HEK293 (cell line): ENCODE data around the gene SNX8.

Experiments
- CTCF ChIA-PET: fragments of 350-600 bp; formaldehyde crosslinking; extraction: SDS; loops from one replicate; lab custom pipeline; 2021; ENCODE audit warnings: antibody characterized with exemption; lab: Yijun Ruan, JAX
- POLR2A ChIA-PET: fragments of 300-600 bp; formaldehyde crosslinking; extraction: SDS; loops from one replicate; lab custom pipeline; 2020; ENCODE audit warnings: antibody characterized with exemption, inconsistent platforms; lab: Yijun Ruan, JAX
- H3K27ac ChIP-seq: fragments of 200-500 bp; sonication (Bioruptor generic); 2 replicates; pipeline ENCODE4 v1.5.1; 2014; ENCODE audit warnings: low read depth, low read length, control low read depth, inconsistent platforms; ENCODE audit errors: extremely low read depth
- H3K36me3 ChIP-seq, 2 experiments: fragments of 200-500 bp in 1 of 2; sonication (Bioruptor generic) in 1 of 2; 1 replicate in 1 of 2; 2 replicates in 1 of 2; pipeline ENCODE4 v1.5.1; 2014 to 2017; ENCODE audit warnings: inconsistent platforms in 2 of 2, low read length in 2 of 2; ENCODE audit not compliant: control insufficient read depth in 2 of 2, insufficient read depth in 1 of 2
- H3K4me1 ChIP-seq: fragments of 200-500 bp; sonication (Bioruptor generic); 2 replicates; pipeline ENCODE4 v1.5.1; 2014; ENCODE audit warnings: mild to moderate bottlenecking, low read length, inconsistent platforms; ENCODE audit not compliant: control insufficient read depth, insufficient read depth
- H3K4me3 ChIP-seq: 2 replicates; pipeline ENCODE4 v1.5.1; 2011; ENCODE audit warnings: low read depth, mild to moderate bottlenecking, control low read depth, low read length, moderate library complexity
- H3K9me3 ChIP-seq: fragments of 200-500 bp; sonication (Bioruptor generic); 2 replicates; pipeline ENCODE4 v1.5.1; 2014; ENCODE audit warnings: low read depth, low read length, inconsistent platforms; ENCODE audit not compliant: control insufficient read depth, insufficient read depth
- EGR2 ChIP-seq: fragments of 450-650 bp; formaldehyde crosslinking; IDR thresholded peaks from 2 replicates; pipeline ENCODE4 v1.5.1; 2016; ENCODE audit warnings: low read depth, missing biosample characterization, missing genetic modification characterization
- KLF10 ChIP-seq: fragments of 450-650 bp; IDR thresholded peaks from 2 replicates; pipeline ENCODE4 v1.5.1; 2018; ENCODE audit warnings: missing biosample characterization, mild to moderate bottlenecking, missing genetic modification characterization
- REST ChIP-seq: fragments of 450-650 bp; formaldehyde crosslinking; IDR thresholded peaks from 2 replicates; pipeline ENCODE4 v1.5.1; 2016; ENCODE audit warnings: missing biosample characterization, missing genetic modification characterization
- SALL2 ChIP-seq: fragments of 450-650 bp; formaldehyde crosslinking; IDR thresholded peaks from 2 replicates; pipeline ENCODE4 v1.5.0; 2017; ENCODE audit warnings: missing biosample characterization, mild to moderate bottlenecking, missing genetic modification characterization, borderline replicate concordance
- TCF7L2 ChIP-seq: IDR thresholded peaks from 2 replicates; pipeline ENCODE4 v1.6.1; 2011; ENCODE audit warnings: low read depth, mild to moderate bottlenecking, inconsistent platforms, low read length, moderate library complexity, borderline replicate concordance
- TSHZ1 ChIP-seq: fragments of 450-650 bp; formaldehyde crosslinking; IDR thresholded peaks from 2 replicates; pipeline ENCODE4 v1.5.1; 2016; ENCODE audit warnings: missing biosample characterization, missing genetic modification characterization, borderline replicate concordance
- YY2 ChIP-seq: fragments of 450-650 bp; formaldehyde crosslinking; IDR thresholded peaks from 2 replicates; pipeline ENCODE4 v1.5.1; 2016; ENCODE audit warnings: missing biosample characterization, missing genetic modification characterization
- ZFP37 ChIP-seq: fragments of 450-650 bp; formaldehyde crosslinking; IDR thresholded peaks from 2 replicates; pipeline ENCODE4 v1.5.1; 2016; ENCODE audit warnings: missing biosample characterization, missing genetic modification characterization
- ZIC2 ChIP-seq: fragments of 450-650 bp; formaldehyde crosslinking; IDR thresholded peaks from 2 replicates; pipeline ENCODE4 v1.5.1; 2016; ENCODE audit warnings: missing biosample characterization, missing genetic modification characterization
- ZNF114 ChIP-seq: fragments of 450-650 bp; formaldehyde crosslinking; IDR thresholded peaks from 2 replicates; pipeline ENCODE4 v1.5.0; 2017; ENCODE audit warnings: missing biosample characterization, missing genetic modification characterization
- ZNF132 ChIP-seq: fragments of 450-650 bp; formaldehyde crosslinking; IDR thresholded peaks from 2 replicates; pipeline ENCODE4 v1.5.1; 2017; ENCODE audit warnings: missing biosample characterization, missing genetic modification characterization, borderline replicate concordance
- ZNF157 ChIP-seq: fragments of 450-650 bp; formaldehyde crosslinking; IDR thresholded peaks from 2 replicates; pipeline ENCODE4 v1.5.1; 2016; ENCODE audit warnings: missing biosample characterization, missing genetic modification characterization
- ZNF394 ChIP-seq: fragments of 450-650 bp; formaldehyde crosslinking; IDR thresholded peaks from 2 replicates; pipeline ENCODE4 v1.5.1; 2016; ENCODE audit warnings: missing biosample characterization, missing genetic modification characterization, mild to moderate bottlenecking, moderate library complexity, borderline replicate concordance
- ZNF423 ChIP-seq: fragments of 450-650 bp; formaldehyde crosslinking; IDR thresholded peaks from 2 replicates; pipeline ENCODE4 v1.5.1; 2016; ENCODE audit warnings: missing biosample characterization, missing genetic modification characterization
- ZNF548 ChIP-seq: fragments of 450-650 bp; formaldehyde crosslinking; IDR thresholded peaks from 2 replicates; pipeline ENCODE4 v1.5.1; 2016; ENCODE audit warnings: missing biosample characterization, missing genetic modification characterization
- ZNF580 ChIP-seq: fragments of 450-650 bp; formaldehyde crosslinking; IDR thresholded peaks from 2 replicates; pipeline ENCODE4 v1.5.1; 2016; ENCODE audit warnings: missing biosample characterization, missing genetic modification characterization
- ZNF600 ChIP-seq: fragments of 450-650 bp; formaldehyde crosslinking; IDR thresholded peaks from 2 replicates; pipeline ENCODE4 v1.5.1; 2016; ENCODE audit warnings: missing biosample characterization, missing genetic modification characterization
- ZNF639 ChIP-seq: fragments of 450-650 bp; formaldehyde crosslinking; IDR thresholded peaks from 2 replicates; pipeline ENCODE4 v1.5.1; 2016; ENCODE audit warnings: missing biosample characterization, missing genetic modification characterization
- ZNF76 ChIP-seq: fragments of 450-650 bp; formaldehyde crosslinking; IDR thresholded peaks from 2 replicates; pipeline ENCODE4; 2016; ENCODE audit warnings: low read depth, missing biosample characterization, missing genetic modification characterization, borderline replicate concordance
- ZNF830 ChIP-seq: fragments of 450-650 bp; IDR thresholded peaks from 2 replicates; pipeline ENCODE4 v1.5.0; 2018; ENCODE audit warnings: missing biosample characterization, missing genetic modification characterization, low read depth, mild to moderate bottlenecking, moderate library complexity

SNX8 gene

GRCh38 chr7:2237109-2237602, 77.1 kb downstream of the SNX8 start:
- H3K4me3 ChIP-seq: no peak overlapping the region
- no peaks in the 10 kb centered on the region for H3K9me3 ChIP-seq
- 0 out of 2 replicates have a peak overlapping the region, but pooled peaks have one; percentile 11 for H3K27ac ChIP-seq
- H3K36me3 ChIP-seq: peaks cover 53 to 54% of the 10 kb centered on the region in 2 experiments
- ChIA-PET POLR2A (no interaction called here), CTCF (no interaction called here)
- no peaks in the 10 kb centered on the region for H3K4me1 ChIP-seq
- TF ChIP-seq ZIC2 (tag by site-specific recombination) (no peak), ZFP37 (tag by site-specific recombination) (no peak)

- Histone ChIP-seq H3K27ac (no peak overlapping the region), H3K4me3 (no peak overlapping the region), H3K9me3 (no peaks in the 10 kb centered on the region), H3K36me3 (peaks cover 36 to 59% of the 10 kb centered on the region in 2 experiments), H3K4me1 (peaks cover 2% of the 10 kb centered on the region; the same call in 1 of the 2 replicates)
- 0 out of 2 replicates have a peak, but pooled peaks have one; percentile 46 for TF ChIP-seq REST (tag by site-specific recombination)
- TF ChIP-seq EGR2 (tag by site-specific recombination): no peak
- ChIA-PET CTCF (interaction anchor here (0.6 to 0.7 kb wide), 2 partner anchors 96 to 440 kb away, joined by 3 read pairs; no protein-coding TSS in a partner anchor), POLR2A (interaction anchor here (0.7 to 2.6 kb wide), 2 partner anchors 7 to 114 kb away, joined by 6 to 25 read pairs; partner anchors contain the start of genes MRM2 and NUDT1)
Observed at GRCh38 chr7:2233926-2234325, 80.3 kb downstream of the SNX8 start.

GRCh38 chr7:2232766-2233520, 81.3 kb downstream of the SNX8 start, which contains the start of gene MAD1L1:
MAD1L1 (minus strand) TSS chr7:2232945; CDS start chr7:2230133, 2,812 bp downstream.
- H3K4me3 ChIP-seq: peak within 1 kb of the TSS; percentile 63
- H3K27ac ChIP-seq: peak within 1 kb of the TSS; percentile 67
- H3K36me3 ChIP-seq: peaks cover 29 to 58% of the 10 kb centered on the region in 2 experiments
- H3K9me3 ChIP-seq: no peaks in the 10 kb centered on the region
- ChIA-PET CTCF (interaction anchor here (0.6 to 2.8 kb wide), 4 partner anchors 8 to 436 kb away, joined by 3 to 7 read pairs (median 4); partner anchors contain the start of genes MRM2 and NUDT1), POLR2A (interaction anchor here (1.4 to 2.6 kb wide), 2 partner anchors 8 to 9 kb away, joined by 6 to 25 read pairs; partner anchors contain the start of genes MRM2 and NUDT1)
- H3K4me1 ChIP-seq: peaks cover 2% of the 10 kb centered on the region; the same call in 1 of the 2 replicates
- peak; percentile 93 for TF ChIP-seq ZNF423 (tag by site-specific recombination)
- TF ChIP-seq KLF10: 0 out of 2 replicates have a peak, but pooled peaks have one; percentile 13
- peak; percentile 52; the same call in 1 of the 2 replicates for TF ChIP-seq ZNF639
- no peak for TF ChIP-seq SALL2 (tag by site-specific recombination)
- TF ChIP-seq ZNF157 (tag by site-specific recombination): no peak
- TF ChIP-seq YY2 (tag by site-specific recombination): no peak
- TF ChIP-seq ZNF76 (tag by site-specific recombination): peak; percentile 38; the same call in 1 of the 2 replicates
- peak; percentile 83 for TF ChIP-seq ZNF600 (tag by site-specific recombination)
- TF ChIP-seq TSHZ1 (tag by site-specific recombination): no peak
- peak; percentile 55; the same call in 1 of the 2 replicates for TF ChIP-seq ZNF394 (tag by site-specific recombination)
- no peak for TF ChIP-seq ZNF548 (tag by site-specific recombination)
- no peak for TF ChIP-seq ZNF580 (tag by site-specific recombination)
- TF ChIP-seq ZNF114 (tag by site-specific recombination): no peak
- TF ChIP-seq ZNF830 (tag by site-specific recombination): no peak
- no peak for TF ChIP-seq TCF7L2
- TF ChIP-seq ZNF132 (tag by site-specific recombination): no peak
